SK-N-MC (cell line): Measurements from ENCODE around the gene THEM4.

Experiments used
- EZH2 ChIP-seq: fragments of 200-600 bp; sonication (generic); IDR thresholded peaks from one replicate; pipeline ENCODE4 v1.6.1; 2017; ENCODE audit warnings: antibody characterized with exemption
- FOXP2 ChIP-seq: optimal IDR thresholded peaks from 2 replicates; pipeline ENCODE3; 2011; ENCODE audit warnings: mild to moderate bottlenecking, moderate library complexity; ENCODE audit not compliant: insufficient read depth; ENCODE audit errors: extremely low read length, control extremely low read depth
- POLR2AphosphoS5 ChIP-seq: IDR thresholded peaks from 2 replicates; pipeline ENCODE4 v1.6.1; 2012; ENCODE audit warnings: mild to moderate bottlenecking, low read depth, low read length, borderline replicate concordance

DNA sequence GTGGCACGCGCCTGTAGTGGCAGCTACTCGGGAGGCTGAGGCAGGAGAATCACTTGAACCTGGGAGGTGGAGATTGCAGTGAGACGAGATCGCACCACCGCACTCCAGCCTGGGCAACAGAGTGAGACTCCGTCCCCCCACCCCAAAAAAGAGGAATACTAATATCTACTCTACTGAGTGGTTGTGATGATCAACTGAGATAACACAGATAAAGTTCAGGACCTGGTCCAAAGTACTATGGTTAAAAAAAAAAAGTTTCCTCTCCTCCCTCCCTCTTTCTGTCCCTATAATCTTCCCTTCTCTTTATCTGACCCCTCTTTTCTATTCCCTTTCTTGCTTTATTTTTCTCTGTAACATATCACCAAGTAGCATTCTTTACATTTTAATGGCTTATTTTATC lies 73.7 kb downstream of the THEM4 start:
- TF ChIP-seq POLR2AphosphoS5 (no peak), EZH2 (no peak), FOXP2 (no peak)
